Stimulated activated CD4-positive, alpha-beta T cell treated with anti-CD3 and anti-CD28 coated beads, Interleukin-2, amount 100 ng/mL, for 48 hours (primary cell): ENCODE measurements around the gene TRPM3.

ENCODE experiments used
- DNase-seq, 2 donors: peaks; one replicate each; pipeline ENCODE4 v3.0.0-alpha.2; 2020

Gene TRPM3

DNA sequence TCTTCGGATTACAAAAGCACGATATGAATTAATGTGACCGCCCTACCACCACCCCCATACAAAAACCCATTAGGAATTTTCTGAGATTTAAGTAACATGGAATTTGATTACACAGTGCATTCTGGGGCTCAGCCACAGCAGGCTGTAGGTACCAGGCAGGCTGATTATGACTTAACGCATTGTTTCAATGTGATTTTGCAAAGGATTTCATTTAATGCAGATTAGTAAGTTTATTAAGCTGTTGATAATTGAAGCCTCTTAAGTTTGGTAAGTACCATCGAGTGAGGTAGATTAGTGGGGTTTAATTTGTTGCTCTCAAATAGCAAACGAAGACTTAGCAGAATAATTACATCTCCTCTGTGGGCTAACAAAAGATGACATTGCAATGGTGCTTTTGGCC is 240.1 kb downstream of the TRPM3 start:
- DNase-seq: no peak

DNA sequence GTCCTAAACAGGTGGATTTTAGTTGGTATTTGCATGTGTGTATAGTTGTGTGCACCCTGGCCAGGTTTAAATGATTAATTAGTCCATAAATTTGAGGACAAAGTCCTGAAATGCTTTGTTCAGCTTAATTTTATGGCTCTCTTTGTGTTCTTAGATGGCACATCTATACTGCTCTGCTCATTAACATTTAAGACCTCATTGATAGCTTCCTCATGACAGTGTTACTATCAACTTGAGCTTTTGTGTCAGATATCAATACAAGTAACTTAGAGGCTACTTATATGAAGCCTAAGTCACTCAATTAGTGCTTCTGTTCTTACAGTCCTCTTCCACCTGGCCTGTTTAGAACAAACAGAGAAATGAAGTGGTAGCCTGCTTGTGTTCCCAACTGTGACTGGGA is 240.9 kb downstream of the TRPM3 start:
- no peak for DNase-seq

DNA sequence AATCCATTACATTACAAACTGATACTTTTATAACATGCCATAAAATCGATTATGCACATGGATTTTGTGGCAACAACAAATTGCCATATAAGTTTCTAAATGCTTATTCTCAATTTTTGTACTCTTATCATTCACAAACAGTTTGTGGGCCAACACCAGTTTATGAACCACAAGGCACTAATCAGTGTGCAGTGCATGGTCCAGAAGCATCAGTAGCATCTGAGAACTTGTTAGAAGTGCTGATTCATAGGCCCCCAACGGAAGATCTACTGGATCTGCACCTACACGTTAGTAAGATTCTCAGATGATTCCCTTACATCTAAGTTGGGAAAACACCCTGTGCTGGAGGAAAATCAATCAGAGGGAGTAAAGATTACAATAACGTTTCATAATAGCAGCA is 242.8 kb downstream of the TRPM3 start:
- DNase-seq: no peak

DNA sequence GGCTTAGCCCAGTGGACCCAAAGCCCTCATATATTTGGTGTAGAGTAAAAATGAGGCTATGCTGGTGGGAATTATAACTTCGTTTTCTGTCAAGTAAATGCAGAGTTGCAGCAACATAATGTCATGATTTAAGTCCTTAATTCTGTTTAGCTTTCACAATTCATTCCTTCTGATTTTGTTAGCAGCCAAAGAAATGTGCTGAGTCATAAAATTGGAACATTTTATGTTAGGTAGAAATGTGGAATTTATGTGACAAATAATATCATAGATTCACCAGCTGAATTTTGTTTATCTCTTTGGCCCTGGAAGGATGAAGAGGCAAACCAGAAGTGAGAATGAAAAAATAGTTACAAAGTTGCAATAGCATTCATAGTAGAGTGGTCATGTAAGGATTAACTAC is 247.0 kb downstream of the TRPM3 start:
- DNase-seq: no peak

DNA sequence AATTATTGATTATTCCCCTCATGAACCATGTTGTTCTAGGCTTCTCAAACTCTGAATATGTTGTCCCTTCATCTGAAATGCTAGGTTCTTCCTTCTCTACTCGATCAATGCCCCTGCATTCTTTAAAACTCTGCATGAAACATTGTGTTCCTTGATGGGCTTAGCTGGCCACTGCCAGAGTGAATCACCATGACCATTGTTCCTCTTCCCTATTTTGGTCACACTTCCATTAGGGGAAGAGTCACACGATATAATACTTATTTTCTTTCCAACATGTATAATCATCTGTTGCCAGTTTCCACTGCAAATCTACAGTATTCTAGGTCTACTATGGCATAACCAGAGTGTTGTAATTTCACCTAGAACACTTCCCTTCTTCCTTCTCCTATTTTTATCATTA is 247.9 kb downstream of the TRPM3 start:
- no peak for DNase-seq

DNA sequence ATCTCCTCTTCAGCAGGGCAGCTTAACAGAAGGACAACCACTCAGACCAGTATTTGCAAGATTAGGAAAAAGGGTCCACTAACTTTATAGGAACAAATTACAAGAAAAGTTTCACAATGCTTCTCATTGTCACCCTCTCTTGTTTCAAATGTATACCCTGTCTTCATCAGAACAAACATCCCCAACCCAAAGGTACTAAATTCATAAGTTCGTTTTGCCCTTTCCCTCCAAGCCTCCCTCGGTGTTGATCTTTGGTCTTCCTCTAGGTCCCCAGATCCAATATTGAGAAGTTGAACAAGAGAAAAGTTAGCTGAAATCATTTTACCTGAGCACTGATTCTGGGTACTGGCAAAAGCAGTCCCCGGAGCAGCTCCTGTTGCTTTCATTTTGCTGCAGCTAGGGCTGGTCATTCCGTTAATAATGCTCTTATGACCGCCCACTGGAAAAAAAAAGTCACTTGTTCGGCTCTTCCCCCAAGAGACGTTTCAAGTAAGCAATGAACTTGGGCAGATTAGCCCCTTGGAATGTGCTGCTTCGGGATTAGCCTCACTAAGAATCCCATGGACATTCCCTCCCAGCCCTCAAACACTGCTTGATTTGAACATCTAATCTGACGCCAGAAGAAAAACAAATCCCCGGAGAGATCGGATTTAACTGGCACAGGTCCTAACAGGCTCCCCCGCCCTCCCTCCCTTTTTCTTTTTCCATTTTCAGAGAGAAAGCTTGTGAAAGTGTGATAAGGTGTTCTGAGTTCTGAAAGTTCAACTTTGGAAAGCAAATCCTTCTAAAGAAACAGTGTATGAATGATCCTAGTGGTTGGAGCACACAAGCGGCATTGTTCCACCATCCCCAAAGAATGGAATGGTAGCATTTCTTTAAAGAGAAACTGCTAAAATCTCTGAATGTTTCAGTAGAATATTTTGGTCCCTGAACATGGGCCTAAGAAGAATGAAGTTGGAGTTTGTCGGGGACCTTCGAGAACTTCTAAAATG is 252.5 kb downstream of the TRPM3 start:
- no peak for DNase-seq

DNA sequence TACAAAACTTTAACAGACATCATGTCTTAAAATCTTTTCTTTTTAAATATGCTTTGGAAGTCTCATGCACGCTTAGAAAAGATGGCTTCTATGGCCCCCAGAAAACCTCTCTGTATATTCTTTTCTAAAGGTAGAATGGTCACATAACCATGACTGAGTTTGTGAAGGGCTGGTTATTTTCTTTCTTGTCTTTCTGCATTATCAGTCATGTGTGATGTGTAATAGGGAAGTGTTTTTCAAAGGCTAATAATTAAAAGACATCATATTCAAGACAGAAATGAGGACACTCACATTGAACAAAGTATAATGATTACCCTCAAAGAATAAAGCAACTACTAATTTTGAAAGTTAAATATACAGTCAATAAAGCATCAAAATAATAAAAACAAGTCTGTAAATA is 253.4 kb downstream of the TRPM3 start:
- DNase-seq: no peak

DNA sequence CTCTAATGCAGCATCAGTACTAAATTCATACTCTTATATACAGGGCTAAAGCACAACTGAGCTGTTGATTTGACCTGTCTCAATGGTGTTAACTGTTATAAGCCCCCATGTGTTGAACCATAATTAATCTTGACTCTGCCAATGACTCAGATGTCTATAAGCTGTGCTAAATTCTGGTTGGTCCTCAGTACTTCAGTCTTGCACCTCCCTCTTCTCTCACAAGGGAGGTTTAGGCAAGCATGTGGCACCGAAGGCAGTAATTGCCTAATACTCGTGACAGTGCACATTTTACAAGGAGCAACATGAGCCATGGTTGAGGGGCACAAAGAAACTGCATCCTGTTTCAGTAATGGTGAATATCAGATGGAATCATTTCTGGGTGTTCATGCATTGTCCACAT is 255.9 kb downstream of the TRPM3 start:
- no peak for DNase-seq

DNA sequence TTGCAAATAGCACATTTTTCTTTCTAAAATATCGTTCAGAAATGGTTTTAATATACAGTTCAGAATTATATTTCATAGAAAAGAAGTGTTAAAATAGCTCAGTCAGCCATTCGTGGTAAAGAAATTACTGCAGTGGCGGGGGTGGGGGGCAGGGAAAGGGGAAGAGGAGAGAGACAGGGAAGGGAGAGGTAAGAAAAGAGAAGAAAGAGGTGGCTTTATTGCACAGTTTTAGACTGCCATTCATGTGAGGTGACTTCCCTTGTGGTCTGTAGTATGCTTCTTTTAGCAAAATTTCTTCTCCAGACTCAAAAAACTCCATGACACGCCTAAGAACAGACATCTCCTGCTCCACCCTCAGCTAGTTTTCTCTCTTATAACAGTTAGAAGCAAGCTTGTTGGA is 259.6 kb downstream of the TRPM3 start:
- no peak for DNase-seq

DNA sequence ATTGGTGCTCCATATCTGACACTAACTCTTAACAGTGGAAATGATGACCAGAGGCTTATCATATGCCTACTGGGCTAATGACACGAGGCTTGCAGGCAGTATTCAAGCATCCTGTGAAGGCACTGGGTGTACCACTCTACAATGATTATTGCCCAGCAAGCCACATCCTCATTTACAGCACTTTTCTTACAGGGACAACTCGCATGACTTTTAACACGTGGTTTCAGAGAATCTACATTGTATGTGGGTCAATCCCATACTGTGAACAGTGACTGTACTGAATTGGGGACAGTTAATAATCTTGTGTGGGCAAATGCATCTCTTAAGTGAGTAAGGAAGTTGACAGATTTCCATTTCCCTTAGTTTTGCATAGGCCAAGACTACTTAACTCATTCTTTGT is 260.0 kb downstream of the TRPM3 start:
- DNase-seq: no peak

DNA sequence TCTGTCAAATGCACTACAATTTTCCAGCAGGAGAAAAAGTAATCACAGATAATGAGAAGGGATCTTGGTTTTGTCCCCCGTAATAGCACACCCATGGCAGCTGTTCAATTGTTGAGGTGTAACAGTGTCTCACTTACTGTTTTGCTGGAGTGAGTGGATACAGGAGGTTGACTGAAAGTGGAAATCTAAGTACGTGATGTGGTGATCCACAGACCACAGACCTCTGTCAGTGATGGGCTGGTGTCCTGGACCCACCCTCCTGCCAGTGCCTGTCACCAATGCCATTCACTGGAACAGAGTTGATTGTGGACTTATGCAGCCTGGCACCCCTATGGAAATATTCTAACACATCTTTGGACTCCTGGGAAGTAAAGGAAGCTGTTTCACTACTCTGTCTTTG is 261.7 kb downstream of the TRPM3 start:
- DNase-seq: no peak

DNA sequence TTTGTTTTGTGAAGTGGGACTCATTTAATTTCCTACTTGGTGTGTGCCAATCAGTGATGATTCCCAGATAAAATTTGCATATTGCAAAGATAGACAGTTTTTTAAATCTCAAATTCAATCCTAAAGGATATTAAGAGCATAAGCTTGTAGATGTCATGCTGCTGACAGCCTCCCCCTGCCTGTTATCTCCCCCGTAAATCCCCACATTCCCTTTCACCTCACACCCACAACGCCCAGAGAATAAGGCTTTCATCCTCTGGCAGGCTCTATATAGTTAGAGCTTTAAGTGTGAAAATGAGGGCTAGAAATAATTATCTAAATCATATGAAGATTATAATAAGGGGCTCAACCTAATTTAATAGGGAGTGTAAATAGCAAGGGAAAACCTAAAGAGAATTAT is 265.0 kb downstream of the TRPM3 start:
- DNase-seq: no peak

DNA sequence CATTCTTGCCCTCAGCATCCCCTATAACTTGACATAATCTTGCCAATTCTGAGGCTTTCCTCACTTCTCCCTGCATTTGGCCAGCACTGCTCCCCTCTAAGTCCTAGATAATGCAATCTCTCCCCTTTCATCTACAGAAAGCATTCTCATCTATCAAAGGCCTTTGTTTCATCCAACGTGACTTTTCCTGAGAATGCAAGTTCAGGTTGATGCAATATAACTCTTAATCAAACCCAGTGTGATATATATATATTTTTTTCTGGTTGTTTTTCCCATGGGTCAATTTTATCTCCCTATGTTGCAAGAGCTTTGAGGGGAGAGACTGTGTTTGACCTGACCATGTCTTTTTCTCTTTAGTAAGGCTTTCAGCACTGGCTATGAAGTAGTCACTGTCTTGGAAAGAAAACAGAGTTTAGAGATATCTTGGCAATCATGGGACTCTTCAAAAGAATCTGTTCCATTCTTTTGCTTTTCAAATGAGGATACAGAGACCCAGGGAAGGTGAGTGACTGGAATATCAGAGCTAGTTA is 268.6 kb downstream of the TRPM3 start:
- DNase-seq: no peak

DNA sequence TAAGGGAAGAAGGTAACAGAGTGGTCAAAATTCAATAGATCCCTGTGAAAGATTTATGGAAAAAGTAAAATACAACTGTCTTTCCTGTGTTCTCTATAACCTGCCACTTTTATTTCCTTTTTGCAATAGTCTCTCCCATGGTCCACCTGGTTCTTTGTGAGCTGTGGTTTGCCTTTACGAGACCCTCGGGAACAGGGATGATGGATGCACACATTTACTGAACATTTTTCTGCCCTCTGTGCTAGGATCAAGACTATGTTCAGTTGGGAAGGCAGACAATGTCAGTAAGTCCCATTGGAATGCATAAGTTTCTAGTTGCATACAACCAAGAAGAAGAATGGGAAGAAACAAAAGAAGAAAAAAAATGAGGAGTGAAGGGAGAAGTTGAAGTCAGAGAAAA is 281.2 kb downstream of the TRPM3 start:
- DNase-seq: no peak

DNA sequence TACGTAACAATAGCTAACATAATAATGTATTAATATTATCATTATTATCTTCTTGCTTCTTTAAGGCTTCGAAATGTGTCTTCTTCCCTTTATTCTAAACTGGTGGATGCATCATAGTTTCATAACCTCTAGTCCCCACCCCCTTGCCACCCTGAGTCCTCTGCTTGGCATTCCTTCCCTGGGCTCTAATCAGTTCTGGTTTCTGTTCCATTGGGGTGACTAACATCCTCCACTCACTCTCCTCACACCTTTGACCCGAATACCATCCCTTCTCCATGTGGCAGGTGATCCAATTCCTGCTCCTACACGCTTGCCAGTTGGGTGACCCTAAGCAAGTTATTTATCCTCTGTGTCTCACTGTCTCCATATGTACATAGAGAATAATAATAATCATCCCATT is 286.1 kb downstream of the TRPM3 start:
- no peak for DNase-seq

DNA sequence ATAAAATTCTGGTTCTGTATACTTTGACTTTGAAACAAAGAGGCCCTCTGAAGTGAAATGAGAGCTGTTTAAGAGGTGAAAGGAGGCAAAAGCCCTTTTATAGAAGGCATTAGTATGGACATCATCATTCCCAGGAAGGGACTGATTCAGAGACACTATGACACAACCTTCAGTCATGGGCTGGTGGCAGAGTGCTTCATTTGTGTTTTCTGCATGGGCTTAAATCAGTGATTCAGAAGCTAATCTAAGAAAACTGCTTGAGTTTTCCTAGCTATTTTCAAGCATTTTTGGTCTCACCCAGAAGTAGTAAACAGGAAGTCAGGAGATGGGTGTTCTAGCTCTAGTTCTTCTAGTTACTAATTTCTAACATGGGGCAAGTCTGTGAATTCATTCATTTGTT is 288.9 kb downstream of the TRPM3 start:
- no peak for DNase-seq

DNA sequence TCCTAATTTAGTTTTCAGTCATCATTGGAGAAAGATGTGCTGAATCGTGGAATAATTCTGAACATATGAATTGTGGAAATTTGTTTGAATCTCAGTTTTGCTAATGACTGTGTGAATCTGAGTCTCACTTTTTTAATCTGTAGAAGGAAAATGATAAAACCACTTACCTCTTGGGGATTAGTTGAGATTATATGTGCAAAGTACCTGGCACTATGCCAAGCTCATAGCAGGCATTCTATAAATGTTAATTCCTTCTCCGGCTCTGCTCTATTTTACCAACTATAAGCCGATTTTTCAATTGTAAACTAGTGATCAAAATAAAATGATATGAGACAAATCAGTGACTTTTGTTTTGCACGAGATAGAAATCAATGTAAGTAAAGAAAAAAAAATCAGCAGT is 290.8 kb downstream of the TRPM3 start:
- no peak for DNase-seq

DNA sequence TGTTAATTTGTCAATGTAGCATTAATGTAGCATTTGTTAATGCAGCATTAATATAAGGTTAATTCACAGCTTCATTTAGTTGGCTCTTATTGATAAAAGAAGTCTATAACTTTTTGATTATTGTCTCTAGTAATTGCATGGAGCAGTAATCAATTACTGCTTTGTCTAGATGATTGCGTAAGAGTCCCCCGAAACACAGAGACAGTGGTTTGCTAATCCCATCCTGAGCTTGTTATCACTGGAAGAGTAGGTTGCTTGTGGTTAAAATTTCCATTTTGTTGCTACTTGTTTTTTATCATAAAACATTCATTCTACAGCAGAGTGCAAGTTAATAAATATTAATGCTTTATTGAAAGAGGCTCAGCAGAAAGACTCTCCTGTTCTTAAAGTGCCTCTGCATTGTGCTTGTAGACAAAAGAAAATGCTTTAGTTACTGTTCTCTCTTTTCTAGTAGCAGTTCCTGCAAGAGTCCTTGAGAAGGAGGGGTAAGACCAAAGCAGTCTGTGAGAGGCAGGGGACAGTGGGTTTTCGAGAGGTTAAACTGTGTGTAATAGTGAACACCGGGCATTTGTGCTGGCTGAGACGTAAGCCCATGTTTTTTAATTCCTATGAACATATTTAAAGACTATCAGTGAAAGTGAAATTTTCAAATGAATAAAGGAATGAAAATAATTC is 291.7 kb downstream of the TRPM3 start:
- DNase-seq: no peak

DNA sequence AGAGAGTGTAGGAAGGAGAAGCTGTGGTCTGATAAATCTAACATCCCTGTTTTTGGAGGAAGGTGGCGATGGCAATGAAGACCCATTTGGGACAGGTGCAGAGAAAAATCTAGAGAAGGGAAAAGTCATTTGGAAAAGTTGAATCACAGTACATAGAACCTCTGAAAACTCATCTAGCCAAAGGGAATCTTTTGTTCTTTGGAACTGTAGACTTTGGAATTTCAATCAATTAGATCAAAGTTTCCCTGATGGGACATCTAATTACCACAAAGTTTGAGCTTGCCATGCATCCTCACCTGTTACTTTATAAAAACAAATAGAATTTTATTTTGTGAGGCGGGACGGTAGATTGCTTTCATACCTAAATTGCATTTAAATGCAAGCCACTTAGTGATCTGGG is 294.9 kb downstream of the TRPM3 start:
- no peak for DNase-seq

DNA sequence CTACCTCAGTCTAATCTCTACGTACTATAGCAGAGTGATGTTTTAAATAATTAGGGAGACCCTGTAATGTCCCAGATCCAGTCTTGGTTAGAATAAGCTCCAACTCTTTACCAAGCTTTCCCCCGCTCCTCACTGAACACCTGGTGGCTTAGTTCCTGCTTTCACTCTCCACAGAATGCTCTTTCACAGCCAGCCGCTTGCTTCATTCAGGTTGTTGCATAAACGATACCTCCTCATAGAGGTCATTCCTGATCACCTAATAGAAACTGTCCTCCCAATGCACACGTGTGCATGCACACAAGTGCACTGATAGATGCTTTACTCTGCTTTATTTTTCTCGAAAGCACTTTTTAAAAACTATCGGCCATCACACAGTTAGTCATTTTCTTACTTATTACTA is 298.1 kb downstream of the TRPM3 start:
- no peak for DNase-seq

DNA sequence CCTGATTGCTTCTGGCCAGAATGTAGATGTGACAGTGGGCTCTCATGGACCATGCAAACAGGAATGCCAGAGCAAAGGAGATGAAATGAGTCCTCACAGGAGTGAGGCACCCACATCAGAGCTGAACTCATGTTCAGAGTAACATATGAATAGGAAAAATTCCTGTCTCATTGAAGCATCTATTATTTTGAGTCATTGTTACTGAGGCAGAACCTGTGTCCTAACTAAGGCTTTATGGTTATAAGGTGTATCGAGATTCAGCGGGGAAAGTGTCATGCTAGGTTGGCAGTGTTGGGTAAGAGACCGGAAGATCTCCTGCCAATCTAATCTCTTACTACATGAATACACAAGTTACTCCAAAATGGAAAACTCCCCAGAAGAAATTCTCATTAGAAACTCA is 304.1 kb downstream of the TRPM3 start:
- DNase-seq: no peak

DNA sequence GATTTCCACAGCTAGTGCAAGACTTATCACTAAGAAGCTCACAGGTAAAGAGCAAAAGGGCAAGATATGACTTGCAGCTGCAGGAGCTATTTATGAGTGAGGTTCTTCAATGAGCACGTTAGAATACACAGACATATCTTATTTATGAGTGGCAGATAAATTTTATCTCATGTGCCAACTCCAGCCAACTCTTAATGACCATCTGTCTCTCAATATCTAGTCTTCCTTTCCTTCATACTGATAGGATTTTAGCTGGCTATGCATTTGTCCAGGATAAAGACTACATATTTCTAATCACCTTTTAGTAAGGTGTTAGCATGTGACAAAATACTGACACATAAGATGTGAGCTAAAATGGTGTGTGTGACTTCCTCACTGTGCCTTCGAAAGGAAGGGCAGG is 304.5 kb downstream of the TRPM3 start:
- DNase-seq: no peak

DNA sequence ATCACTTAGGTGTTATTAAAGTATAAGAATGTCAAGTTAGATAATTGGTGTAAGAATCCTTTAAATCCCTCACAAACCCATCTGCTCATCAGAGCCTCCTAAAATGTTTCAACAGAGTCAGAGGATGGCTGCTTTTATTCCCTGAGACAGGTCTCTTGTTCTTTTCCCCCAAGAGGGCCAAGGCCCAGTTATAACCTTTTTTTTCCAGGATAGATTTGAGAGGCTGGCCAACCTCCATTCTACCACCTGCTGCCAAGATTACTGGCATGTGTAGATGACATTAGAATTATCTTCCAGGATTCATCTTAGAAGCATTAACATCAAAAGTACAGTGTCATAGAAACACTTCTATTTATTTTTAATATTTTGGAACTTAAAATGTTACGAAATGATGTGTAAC is 305.1 kb downstream of the TRPM3 start:
- no peak for DNase-seq

DNA sequence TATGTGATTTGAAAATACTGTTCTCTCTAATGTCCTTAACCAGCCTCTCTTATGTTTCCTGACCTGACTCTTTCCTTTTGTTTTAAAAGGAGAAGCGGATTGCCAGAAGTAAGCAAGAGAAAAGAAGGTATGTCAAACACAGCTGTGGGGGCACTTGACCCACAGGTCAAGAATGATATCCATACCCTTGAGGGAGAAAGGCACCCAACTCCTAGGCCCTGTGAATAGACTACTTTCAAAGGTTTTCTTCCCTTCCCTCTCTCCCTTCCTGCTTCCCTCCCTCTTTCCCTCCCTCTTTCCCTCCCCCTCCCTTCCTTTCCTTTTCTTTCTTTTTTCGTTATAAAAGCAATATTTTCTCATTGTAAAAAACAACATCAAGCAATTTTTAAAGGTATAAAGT is 306.8 kb downstream of the TRPM3 start:
- no peak for DNase-seq
